HFF-Myc (cell line): ENCODE measurements around the gene RING1.
"Not testable (repeated sequence)": the region's sequence is repeated elsewhere in the genome, so short reads cannot be mapped to it uniquely, and the experiment has no call there.

Experiments
- DNase-seq: peaks from one replicate; pipeline ENCODE4 v3.0.0-alpha.2; 2011; ENCODE audit warnings: low read depth; ENCODE audit errors: extremely low read depth
- H3K4me3 ChIP-seq: replicated peaks from 2 replicates; pipeline ENCODE4 v1.5.1; 2011; ENCODE audit warnings: low read depth, mild to moderate bottlenecking, control low read depth, low read length
- TF ChIP-seq, protein P1 (sequence below): IDR thresholded peaks from 2 replicates; pipeline ENCODE4 v1.5.1; 2012; ENCODE audit warnings: mild to moderate bottlenecking, low read depth, low read length, control low read depth; ENCODE audit errors: missing control alignments

RING1 gene

DNA sequence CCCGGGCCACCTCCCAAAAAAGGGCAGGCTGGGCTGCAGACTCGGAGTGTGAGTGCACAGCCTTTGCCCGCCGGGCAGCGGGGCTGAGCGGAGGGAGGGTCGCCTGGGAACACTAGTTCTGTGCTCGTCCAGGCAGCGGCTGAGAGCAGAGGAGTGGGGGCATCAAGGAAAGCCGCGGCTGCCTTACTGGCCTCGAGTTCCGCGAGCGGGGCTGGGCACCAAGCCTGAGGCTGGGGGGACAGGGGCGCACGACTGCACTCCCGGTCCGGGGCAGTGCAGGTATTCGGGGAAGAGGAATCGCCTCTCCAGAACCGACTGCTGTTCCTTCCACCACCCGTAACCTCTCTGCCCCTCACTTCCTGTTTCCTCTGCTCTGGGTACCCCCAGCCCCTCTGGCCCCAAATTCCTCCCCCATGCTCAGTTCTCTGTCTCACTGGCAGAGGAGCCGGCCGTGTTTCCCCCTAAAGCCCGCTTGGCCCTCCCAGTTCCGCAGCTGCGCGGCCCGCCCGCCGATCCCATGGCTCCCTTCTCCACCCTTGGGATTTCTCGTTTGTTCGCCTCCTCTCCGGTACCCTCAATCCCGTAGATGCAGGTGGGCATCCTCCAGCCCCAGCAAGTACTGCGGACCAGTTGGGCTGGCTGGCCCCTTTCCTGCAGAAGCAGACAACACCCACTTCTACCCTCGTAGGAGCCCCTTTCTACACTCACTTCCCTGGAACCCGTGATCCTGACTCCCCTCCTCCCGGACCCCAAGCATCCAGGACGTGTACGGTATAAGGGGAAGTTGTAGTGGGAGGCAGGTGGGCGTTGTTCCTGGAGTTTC, 5.1 kb downstream of the RING1 start:
- peak overlapping the region; percentile 44 for H3K4me3 ChIP-seq
- TF ChIP-seq, protein P1, sequence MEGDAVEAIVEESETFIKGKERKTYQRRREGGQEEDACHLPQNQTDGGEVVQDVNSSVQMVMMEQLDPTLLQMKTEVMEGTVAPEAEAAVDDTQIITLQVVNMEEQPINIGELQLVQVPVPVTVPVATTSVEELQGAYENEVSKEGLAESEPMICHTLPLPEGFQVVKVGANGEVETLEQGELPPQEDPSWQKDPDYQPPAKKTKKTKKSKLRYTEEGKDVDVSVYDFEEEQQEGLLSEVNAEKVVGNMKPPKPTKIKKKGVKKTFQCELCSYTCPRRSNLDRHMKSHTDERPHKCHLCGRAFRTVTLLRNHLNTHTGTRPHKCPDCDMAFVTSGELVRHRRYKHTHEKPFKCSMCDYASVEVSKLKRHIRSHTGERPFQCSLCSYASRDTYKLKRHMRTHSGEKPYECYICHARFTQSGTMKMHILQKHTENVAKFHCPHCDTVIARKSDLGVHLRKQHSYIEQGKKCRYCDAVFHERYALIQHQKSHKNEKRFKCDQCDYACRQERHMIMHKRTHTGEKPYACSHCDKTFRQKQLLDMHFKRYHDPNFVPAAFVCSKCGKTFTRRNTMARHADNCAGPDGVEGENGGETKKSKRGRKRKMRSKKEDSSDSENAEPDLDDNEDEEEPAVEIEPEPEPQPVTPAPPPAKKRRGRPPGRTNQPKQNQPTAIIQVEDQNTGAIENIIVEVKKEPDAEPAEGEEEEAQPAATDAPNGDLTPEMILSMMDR, result no peak
- no peak for DNase-seq

DNA sequence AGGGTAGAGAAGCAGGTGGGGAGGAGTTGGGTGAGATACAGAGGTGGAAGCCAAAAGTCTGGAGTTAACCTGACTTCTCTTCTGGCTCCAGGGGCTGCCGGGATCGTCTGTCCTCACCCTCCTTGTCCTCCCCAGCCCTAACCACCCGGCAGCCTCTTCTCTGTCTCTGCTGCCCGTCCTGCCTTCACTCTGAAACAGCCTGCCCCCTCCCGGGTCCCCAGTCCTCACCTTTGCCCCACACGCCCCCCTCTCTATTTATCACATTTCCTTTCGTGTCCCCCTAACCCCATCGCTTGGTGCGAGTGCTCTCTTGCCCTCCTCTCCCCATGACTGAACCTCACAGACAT, 5.7 kb downstream of the RING1 start:
- peak overlapping the region; percentile 44; the same call in 1 of the 2 replicates for H3K4me3 ChIP-seq
- no peak for DNase-seq
- TF ChIP-seq, protein P1, result no peak

DNA sequence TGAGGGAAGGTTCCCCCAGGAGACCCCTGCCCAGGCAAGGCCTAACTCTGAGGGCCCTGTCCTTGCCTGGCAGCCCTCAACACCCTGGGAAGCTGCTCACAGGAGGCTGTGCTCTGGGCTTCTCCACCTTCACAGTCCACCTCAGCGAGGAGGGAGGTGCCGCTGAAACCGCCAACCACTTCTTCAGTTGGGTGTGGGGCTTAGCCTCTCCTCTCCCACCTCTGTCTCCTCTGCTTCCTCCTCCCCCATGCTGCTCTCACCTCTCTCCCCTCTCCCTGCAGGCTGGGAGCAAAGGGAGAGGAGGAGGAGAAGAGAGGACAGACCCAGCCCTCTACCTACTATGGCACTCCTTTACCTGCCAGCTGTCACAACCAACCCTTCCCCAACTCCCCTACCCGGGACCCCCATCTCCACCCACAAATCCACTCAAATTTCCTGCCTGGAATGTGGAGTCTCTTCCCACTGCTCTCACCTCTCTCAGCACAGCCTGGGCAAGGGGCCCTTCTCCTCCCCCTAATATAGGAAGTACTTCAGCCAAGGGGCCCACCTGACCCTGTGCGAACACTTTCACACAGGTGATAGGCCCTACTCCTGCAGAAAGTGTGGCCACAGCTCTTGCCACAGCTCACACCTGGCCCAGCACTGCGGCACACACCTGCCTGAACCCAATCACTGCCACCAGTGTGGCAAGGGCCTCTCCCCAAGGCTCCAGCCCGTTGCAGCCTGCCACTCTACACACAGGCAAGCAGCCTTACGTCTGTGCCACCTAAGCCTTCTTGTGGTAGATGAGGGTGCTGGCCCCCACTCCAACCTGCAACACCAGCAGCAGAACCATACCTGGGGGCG, 7.2 kb downstream of the RING1 start:
- H3K4me3 ChIP-seq, result no peak overlapping the region
- TF ChIP-seq, protein P1, result no peak

DNA sequence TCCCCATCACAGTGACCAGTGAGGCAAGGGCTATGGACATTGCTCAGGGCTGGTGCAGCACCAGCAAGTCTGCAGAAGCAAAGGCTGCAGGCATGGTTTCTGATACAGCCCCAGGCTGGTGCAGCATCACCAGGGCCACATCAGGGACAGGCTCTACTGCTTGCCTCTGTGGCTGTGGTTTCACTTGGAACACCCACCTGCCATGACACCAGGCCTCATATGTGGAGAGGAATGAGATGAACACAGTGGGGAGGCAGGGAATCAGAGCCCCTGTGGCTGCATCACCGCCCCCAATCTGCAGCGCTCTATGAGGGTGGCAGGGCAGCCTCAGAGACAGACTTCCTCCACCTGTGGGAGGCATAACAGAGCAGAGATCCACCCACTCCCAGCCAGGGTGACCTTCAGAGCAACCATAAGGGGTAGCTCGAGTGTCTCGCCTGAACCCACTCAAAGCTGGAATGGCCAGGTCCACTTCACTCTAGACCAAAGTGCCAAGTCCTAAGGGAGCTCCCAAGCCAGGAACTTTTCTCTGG, 7.9 kb downstream of the RING1 start:
- DNase-seq, result no peak
- TF ChIP-seq, protein P1, result no peak

More for the DNA sequence above, 7.2 kb downstream of the RING1 start:
- DNase-seq, result no peak

DNA sequence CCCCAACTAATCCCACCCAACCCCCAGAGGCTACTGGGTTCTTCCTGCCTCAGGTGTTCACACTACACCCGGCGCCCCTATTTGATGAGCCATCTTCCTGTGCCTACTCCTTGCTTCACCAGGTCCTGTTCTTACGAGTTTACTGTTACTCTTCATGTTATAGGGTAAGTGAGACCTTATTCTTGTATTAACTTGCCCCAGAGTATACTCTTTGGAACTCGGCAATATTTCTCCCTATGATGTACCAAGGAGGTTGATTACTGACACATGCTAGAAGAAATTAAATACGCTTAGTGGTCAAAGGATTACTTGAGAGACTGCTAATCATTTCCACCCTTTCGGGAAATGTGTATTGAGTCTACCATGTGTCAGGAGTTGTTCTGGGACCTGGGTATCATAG, 8.9 kb downstream of the RING1 start:
- no peak for DNase-seq
- TF ChIP-seq, protein P1, result no peak
- H3K4me3 ChIP-seq, result no peak overlapping the region

More for the DNA sequence above, 7.9 kb downstream of the RING1 start:
- H3K4me3 ChIP-seq, result no peak overlapping the region

DNA sequence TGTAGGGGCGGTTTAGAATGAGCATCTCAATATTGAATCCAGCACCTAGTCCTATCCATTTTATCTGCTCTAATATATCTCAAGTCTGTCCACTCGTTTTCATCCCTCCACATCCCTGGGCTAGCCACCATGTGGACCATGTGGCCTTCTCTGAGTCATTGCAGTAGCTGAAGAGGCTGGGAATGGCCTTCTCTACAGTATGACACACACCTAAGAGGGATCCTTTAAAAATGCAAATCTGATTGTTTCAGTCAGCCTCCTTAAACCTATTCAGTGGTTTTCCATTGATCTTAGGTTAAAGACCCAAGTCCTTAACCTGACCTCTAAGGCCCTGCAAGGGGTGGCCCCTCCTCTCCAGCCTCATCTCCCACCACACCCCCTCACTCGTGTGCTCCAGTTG, 9.4 kb downstream of the RING1 start:
- TF ChIP-seq, protein P1, result no peak
- no peak overlapping the region for H3K4me3 ChIP-seq
- DNase-seq, result no peak

DNA sequence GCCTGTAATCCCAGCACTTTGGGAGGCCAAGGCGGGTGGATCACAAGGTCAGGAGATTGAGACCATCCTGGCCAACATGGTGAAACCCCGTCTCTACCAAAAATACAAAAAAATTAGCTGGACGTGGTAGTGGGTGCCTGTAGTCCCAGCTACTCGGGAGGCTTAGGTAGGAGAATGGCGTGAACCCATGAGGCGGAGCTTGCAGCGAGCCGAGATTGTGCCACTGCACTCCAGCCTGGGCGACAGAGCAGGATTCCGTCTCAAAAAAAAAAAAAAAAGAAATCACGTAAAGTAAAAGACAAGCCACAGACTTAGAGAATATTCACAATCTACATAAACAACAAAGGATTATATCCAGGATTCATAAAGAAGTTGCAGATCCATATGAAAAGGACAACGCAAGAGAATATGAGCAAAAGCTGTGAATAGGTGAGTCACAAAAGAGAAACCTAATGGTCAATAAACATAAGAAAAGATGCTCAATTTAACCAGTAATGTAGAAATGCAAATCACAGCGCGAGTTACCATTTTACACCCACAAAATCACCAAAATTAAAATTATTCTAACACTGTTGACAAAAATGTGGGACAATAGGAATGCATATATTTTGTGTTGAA, 18.3 kb downstream of the RING1 start:
- DNase-seq, H3K4me3 ChIP-seq: not testable (repeated sequence)
